Anterior cingulate cortex (tissue), 58 donors: ENCODE measurements around the gene VPS50.

Source experiments
- DNase-seq, 58 donors: peaks; one replicate each; lab custom pipeline; 2025; lab: John Stamatoyannopoulos, UW

The VPS50 gene

DNA sequence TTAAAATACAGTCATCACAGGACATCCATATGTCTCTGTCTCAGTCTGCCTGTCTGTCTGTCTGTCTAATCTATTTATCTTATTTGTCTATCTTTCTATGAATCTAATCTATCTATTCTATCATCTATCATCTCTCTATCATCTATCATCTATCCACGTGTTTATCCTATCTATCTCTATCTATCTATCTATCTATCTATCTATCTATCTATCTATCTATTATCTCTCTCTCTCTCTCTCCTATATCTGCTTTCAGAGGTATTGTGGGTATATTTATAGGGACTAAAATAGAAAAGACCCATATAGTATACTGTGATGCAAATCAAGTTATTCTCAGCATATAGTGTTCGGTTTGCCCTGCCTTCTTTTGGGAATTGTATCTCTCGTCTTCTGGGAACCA lies 167.5 kb downstream of the VPS50 start:
- no peak for DNase-seq

- DNase-seq = no peak
These were observed 170.8 kb downstream of the VPS50 start for GRCh38 chr7:93402944-93403343.

DNA sequence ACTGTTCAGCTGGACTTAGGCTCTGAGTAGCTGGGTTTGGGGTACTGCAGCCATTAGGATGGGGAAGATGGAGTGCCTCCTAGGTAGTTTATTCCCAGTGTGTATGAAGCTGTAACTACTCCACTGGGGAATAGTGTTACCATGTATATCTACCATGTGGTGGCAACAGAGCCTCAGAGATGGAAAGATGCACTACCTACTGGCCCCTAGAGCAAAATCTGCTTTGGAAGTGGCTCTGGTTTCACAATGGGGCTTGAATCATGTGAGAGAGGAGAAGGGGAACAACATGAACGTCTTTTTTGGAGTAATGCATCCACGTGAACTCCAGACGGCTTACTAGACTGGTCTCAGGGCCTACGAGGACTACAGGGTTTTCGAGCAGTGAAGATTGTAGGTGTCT lies 175.1 kb downstream of the VPS50 start:
- peak in 2 of 58 donors; percentile 2 to 10 for DNase-seq

GRCh38 chr7:93409324-93409723 lies 177.2 kb downstream of the VPS50 start:
- no peak for DNase-seq
